GM21717 (cell line): ENCODE data around the gene DIS3L2.
A peak's percentile ranks its signal among the peaks of the same experiment; 100 is the strongest.

Experiments
- ATAC-seq: cut with Tn5 transposase; IDR thresholded peaks from one replicate; pipeline ENCODE4 v1.9.1; 2021; ENCODE audit warnings: mild to moderate bottlenecking, moderate library complexity; ENCODE audit not compliant: unreplicated experiment

Gene DIS3L2, protein sequence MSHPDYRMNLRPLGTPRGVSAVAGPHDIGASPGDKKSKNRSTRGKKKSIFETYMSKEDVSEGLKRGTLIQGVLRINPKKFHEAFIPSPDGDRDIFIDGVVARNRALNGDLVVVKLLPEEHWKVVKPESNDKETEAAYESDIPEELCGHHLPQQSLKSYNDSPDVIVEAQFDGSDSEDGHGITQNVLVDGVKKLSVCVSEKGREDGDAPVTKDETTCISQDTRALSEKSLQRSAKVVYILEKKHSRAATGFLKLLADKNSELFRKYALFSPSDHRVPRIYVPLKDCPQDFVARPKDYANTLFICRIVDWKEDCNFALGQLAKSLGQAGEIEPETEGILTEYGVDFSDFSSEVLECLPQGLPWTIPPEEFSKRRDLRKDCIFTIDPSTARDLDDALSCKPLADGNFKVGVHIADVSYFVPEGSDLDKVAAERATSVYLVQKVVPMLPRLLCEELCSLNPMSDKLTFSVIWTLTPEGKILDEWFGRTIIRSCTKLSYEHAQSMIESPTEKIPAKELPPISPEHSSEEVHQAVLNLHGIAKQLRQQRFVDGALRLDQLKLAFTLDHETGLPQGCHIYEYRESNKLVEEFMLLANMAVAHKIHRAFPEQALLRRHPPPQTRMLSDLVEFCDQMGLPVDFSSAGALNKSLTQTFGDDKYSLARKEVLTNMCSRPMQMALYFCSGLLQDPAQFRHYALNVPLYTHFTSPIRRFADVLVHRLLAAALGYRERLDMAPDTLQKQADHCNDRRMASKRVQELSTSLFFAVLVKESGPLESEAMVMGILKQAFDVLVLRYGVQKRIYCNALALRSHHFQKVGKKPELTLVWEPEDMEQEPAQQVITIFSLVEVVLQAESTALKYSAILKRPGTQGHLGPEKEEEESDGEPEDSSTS

DNA sequence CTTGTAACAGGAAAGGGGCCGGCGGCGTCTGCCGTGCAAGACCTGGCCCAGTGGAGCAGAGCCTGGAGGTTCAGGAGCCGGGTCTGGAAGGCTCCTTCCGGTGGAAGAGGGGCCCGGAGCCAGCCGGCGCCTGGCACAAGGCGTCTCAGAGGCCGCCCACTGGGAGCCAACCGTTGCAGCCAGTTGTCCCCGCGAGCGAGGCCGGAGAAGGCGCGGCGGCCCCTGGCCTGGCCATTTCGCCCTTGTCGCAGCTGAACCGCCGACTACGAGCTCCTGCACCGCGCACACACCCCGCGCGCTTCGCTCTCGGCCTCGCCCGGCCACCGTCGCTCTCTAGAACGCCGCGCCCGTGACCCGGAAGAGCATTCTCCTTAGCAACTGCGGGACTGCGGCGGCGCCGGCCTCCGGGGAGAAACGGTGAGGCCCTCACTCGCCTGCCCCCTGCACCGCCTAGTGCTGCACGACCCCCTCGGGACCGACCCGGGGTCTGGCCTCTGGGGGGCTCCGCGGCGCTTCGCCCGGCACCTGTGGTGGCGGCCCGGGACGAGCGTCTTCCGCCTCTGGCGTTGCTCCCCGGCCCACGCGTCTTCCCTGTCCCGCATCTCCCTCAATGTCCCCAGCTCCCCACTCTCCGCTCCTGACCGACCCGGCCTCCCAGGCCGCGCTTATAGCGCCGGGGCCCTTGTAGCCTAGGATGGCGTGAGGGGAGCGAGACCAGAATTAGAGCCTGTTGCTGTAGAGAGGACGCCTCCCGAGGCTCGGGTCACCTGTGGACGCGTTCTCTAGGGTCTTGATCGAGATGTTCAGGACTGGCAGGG, at the start of gene DIS3L2:
Gene DIS3L2 (plus strand): TSS at position 365 of the 818 bp plus-strand sequence. CDS start 53,215 bp downstream, outside the sequence.
- peak; percentile 91 for ATAC-seq

DNA sequence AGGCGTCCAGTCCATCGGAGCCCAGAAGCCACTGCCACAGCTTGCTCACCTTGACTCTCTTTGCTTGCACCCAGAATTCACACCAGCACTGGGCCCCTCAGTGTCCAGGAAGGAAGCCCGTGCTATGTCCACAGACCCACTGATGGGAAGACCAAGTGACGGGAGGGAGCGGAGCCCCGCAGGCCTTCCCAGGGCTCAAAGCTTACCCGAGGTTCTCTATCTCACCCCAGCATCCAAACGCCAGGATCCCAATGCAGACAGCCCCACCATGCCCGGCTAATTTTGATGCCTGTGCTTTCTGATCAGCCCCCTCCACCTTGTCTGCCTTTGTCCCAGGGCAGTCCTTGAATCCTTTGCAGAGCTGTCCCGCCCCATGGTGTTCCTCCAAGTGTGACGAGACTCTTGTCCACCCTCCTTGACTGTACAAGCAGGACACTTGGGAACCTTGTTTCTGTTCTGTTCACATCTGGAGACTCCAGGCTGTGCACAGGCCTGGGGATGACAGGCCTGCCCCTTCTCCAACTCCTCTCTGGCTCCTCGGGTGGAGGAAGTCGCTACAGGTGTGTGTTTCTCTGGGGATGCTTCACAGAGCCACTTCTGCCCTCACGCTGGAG, 47.3 kb upstream of the DIS3L2 start:
- ATAC-seq, result no peak

DNA sequence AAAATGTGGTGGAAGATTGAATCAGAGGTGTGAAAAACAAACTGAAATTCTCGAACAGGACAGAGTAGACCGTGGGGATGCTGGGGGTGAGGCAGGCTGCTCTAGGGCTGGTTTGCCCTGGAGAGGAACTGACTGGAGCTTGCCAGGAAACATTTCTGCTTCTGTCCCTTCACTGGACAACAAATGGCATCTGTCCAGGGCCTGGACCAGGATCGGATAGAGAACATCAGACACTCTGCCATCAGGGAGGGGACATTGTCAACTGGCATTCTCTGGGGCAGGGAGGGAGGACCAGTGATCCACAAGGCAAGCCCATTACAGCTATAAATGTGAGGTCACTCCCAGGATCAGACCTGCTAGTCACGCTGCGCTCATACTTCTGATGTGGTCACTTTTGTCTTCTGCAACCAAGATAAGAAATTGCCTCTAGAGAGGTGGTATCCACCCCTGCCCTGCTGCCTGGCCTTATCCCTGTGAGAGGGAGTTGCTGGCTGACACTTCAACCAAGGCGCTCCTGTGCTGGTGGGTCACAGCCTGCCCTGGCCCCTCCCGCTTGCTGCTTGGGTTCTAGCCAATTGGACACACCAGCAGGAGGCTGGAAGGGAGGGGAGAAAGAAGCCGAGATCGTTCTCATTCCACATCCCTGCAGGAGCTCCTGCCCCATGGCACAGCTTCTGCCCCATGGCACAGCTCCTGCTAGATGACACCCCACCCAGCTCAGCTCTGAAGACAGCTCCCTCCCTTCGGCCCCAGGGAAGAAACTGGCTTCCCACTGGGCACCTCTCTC, 44.0 kb upstream of the DIS3L2 start:
- no peak for ATAC-seq

DNA sequence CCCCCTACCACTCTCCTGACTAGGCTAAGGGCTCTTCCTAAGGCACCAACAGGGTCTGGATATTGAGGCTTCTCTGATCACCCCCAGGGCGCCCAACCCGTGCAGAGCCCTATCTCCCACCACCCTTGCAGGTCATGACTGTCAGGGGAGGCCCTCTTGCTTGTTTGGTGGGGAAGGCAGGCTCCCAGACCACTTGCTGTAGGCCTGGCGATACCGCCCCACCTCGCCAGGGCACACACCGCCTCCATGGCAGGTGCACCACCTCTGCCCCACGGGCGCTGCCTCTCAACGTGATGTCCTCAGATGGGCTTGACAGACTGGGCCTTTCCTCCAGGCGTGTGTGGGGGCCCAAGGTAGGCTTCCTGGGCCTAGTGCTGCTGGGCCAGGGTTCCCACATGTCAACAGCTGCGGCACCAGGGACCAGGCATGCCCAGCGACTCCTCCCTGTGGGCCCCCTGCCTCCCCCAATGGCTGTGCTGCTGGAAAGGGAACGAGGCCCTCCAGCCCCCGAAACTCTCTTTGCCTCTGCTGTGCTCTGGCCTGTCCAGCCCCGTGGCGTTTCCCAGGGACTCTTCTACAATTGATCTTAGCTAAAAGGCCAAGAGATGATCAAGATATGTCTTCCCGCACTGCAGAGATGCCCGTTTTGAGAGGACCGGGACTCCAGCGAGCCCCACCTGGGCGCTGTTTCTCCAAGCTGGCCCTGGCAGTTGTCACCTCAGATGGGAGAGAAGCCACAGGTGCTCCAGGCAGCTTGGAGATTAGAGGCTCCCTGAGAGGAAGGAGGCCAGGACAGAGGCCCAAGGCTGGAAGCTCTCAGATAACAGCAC, 42.8 kb upstream of the DIS3L2 start:
- ATAC-seq, result no peak

DNA sequence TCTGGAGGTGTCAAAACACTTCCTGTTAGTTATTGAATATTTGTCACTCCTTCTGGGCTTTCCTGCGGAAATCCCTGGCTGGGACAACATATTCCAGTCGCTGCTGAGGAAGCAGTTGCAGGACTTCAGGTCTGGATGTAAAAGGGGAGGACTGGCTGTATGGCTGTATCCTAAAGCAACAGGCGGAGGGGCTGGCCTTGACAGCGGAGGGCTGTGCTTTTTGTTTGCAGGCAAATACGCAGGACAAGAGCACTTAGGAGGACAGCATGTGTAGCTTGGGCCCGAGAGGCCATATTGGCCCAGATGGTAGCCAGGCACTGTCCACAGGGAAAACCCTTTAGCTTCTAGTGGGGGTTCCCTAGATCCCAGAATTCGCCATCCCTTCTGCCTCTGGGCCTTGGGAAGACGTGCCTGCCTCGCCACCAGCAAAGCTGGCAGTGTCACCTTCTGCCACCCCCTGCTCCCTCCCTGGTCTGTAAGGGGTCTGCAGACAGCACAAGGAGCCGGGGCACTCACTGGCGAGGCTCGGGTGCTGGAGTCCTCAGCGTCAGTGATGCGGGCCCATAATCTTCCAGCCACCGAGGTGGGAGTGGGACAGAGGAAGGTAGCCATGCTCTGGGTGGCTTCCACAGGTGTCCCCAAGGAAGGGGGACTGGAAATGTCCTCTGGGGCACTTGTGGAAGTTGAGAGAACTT, 42.0 kb upstream of the DIS3L2 start:
- ATAC-seq, result no peak

DNA sequence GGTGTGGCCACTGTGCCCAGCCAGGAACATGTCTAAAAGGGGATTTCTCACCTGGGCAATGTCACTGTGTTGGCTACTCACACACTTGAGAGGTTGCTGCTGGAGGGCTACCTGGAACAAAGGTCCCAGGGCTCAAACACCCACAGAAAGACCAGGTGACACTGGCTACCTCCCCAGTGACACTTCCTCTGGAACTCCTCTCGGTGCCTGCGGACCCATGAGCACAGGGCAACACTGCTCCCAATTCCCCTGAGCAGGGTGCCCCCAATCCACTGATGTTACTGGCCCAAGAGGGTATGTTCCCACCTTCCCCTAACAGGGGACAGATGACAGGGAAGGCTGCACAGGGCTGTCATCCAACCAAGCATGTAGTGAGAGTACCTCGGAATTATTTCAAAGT, 41.1 kb upstream of the DIS3L2 start:
- ATAC-seq, result no peak

DNA sequence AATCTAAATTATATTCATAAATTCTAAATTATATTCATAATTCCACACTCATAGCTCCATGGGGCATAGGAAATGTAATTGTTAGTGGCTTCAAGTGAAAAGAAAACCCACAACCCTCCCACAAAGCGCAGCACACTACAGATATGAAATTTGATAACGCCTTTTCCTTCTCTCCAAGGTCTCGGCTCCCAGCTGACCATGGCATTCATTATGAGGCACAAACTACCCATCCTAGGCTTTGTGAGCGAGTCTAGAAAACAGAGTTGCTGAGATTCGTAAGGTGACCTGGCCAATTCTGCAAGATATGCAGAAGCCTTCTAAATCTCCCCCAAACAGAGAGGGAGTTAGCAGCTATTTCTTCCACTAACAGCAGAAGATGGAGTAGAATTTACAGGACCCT, 40.7 kb upstream of the DIS3L2 start:
- no peak for ATAC-seq

DNA sequence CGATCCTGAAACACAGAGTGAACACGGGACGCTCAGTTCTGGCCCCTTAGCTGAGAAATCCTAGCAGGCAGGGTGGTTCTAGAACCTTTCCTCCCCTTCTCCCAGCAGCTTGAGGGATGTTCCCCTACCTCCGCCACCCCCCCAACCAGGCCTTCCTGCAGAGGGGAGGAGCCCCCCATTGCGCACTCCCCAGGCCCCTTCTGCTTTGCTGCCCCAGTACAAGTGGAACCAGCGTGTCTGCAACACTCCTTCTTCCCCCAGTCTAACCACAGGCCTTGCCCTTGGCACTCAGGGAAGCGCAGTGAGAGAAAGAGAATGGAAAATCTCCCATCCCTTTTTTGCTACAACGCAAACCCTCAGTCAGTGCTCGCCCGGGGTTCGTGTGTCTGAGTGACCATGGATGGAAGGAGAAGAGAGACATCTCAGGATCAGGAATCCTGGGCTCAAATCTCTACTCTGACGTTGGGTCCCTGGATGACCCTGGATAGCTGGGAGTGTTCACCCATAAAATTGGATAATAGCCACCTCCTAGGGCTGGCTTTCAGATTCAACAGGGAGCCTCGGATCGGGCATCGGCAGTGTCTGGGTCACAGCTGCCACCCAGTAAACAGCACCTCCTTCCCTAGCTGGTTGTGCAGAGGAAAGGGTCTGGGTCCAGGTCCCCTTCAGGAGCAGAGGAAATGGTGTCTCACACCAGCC, 39.1 kb upstream of the DIS3L2 start:
- no peak for ATAC-seq

DNA sequence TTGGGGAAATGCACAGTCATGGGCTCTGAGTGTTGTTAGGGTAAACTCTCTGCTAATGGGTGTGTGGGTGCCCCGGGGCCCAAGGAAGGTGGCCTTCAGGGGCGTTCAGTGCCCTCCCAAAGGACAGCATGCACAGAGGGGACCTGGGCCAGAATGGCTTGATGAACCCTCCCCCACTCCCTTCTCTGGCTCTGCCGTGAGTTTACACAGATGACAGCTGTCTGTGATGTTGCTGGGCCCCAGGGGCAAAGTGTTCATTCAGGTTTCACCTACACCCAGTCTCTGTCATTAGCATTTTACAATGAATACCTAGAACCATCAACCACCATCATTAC, 38.5 kb upstream of the DIS3L2 start:
- ATAC-seq, result no peak

DNA sequence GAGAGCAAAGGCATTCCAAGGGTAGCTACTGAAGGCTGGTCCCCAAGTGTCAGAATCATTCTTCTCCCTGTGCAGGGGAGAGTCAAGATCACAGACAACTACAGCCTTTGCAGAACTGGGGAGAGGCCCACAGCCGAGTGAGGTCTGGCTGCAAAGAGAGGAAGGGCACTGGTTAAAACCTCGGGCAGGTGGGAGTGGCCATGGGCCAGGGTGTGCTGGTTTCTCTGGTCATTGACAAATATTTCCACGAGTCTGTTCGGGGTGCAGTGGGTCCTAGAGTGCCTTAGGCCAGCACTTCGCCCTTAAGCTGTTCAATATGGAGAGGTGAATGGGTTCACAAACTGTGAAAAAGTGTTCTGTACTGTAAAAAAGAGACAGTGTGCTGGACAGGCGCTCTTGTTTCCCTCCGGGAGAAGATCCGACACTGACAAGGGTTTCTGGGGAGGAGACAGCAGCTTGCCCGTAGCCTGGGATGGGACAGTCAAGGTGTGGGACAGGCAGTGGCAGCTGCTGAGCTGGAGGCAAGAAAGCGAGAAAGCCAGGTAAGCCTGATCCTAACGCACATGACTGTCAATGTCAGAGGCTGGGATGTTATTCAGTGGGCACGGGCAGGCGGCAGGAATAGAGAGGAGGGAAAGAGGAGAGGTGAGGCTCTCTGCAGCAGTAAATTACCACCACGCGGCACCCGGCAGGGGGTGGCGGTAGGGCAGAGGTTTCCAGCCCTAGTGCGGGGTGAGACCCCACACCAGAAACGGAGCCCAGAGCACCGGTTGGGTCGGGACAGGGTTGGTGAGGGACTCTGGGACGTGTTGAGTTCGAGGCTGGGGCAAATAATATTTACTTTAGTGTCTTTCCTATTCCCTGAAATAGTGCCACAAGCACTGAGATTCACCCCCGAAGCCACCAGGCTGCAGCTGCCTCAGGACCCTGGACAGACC, 37.3 kb upstream of the DIS3L2 start:
- no peak for ATAC-seq

DNA sequence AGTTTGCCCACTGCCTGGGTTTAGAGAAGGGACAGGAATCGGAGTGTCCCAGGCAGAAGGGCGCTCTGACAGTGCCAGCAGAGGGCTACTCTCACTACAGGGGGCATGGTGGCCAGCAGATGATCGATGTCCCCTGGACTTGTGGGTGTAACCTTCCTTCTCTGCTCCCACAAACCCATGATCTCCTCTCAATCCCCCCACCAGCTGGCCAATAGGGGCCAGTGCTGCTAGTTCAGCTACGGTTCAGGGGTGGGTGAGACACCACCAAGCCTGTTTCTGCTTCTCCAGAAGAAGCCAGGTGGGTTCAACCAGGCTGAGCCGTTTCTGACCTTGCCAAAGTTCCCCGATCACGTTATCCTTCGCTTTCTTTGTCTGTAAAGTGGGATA, 36.6 kb upstream of the DIS3L2 start:
- no peak for ATAC-seq

DNA sequence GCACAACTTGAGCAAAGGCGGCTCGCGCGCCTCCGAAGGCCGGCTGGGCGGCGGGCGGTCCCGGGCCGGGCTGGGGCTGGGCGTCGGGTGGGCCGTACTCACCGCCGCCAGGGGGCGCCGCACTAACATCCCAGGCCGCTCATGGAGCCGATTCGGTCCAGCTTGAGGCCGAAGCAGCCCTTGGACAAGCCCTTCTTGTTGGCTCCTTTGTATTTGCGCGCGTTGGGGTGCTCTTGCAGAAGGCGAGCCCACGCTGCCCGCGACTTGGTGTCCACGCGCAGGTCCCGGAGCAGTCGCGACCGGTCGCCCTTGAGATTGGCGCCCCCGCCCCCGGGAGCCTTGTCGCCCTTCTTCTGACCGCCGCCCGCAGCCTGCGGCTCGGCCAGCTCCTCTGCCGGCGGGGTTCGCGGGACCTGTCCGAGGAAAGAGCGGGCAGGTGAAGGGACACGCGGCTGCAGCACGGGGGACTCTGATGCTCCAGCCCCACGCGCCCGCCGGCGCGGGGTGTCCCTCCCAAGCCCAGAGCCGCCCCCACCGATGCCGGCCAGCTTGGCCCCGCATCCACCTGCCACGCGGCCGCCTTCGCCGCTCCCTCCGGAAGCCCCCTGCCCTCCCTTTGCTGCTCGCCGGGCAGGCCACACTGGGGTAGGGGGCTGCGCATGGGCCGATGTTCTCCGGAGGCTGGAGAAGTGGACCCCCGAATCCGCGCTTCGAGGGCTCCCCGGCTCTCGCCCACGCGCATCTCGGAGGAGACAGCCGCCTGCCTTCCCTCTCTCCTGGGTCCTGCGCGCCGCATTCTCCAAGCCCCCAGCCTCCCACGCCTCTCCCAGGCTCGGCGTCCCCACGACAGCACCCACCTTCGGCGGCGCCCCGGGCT, 36.0 kb upstream of the DIS3L2 start:
- no peak for ATAC-seq

DNA sequence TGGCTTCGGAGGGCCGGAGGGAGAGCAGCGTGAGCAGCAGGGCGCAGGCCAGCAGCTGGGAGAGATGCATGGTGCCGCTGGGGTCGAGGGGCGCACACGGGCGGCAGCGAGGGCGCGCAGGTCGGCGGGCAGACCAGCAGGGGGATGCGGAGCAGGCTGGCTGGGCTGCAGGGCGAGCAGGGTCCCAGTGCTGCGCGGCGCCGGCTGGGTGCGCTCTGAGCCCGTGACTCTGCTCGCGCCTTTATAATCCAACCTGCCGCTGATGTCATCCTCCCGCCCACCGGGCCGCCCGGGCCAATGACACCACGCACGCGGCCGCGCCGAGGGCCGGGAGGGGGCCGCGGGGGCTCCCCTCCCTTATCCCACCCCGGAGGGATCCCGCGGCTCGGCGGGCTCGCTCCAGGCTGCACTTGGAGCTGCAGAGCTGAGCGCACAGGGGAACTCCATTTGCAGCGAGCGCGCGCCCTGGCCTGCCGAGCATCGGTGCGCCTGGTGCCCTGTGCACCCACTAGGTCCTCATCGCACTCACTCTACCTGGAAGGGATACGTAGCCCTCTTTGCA, 35.3 kb upstream of the DIS3L2 start, which contains the start of gene NPPC:
Gene NPPC (minus strand): TSS at position 217 of the 562 bp plus-strand sequence. CDS start 147 bp downstream, at position 70.
- peak; percentile 54 for ATAC-seq

DNA sequence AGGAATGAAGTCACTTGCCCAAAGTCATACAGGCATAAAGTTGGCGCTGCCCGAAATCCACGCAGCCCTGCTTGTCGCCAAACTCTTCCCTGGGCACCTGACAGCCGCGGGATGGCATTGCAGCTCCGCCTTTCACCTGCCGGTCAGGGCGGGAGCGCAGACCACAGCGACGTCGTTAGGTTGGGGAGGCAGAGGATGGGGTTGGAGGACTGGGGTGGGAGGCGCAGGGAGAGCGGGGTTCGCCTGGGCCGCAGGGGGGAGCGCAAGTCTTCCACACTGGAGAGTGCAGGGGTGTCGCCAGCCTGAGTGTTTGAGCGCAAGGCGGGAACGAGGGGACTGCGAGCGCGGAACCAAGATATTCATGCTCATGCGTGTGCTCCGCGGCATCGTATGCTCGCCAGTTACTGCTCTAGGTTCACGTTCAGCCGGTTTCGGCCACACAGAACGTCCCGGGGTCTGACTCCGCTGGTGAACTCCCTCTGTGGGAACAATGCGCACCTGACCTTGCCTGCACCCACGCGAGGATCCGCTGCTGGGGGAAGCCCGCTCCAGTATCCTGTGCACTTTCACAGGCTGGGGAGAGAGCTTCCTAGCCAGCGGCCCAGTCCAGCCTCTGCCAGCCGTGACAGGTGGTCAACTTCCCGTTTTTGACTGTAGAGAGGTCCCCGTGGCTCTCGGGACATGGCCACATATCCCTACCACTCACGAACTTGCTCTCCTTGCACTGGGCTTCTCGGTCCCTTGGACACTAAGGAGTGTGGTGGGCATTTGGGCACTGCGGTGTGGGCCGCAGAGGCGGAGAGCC, 34.5 kb upstream of the DIS3L2 start:
- ATAC-seq, result no peak

DNA sequence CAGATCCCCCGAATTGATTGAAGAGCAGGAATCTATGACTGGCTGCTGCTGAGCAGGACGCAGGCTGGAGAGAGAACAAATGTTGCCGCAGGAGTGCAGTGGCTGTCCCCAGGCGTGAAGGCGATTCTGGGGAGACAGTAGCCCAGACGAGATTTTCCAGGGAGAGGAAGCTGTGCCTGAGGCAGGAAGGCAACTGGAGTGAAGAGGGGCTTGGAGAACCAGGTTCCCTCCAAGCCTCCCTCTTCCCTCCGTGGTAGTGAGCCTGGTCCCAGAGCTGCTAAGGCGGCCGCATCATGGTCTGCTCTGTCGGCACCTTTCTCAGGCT, 34.0 kb upstream of the DIS3L2 start:
- ATAC-seq, result no peak
